Esophagus muscularis mucosa (tissue), 3 donors: ENCODE measurements around the gene YKT6.

Experiments used
- POLR2A ChIP-seq: fragments of 450-650 bp; IDR thresholded peaks from one replicate; pipeline ENCODE4 v1.6.1; 2017; ENCODE audit warnings: antibody characterized with exemption, moderate library complexity, mild to moderate bottlenecking, low read depth
- POLR2AphosphoS5 ChIP-seq, 2 donors: sonication (generic); formaldehyde crosslinking; IDR thresholded peaks; one replicate each; pipeline ENCODE4 v1.6.1; 2017; ENCODE audit warnings: antibody characterized with exemption in 2 of 2
- TF ChIP-seq, protein P1 (sequence below), 3 experiments: fragments of 200-600 bp in 2 of 3; fragments of 450-650 bp in 1 of 3; sonication (generic) in 2 of 3; IDR thresholded peaks; one replicate each; pipeline ENCODE4 v1.5.1; 2017 to 2019; ENCODE audit warnings: antibody characterized with exemption in 3 of 3, mild to moderate bottlenecking in 2 of 3, moderate library complexity in 1 of 3

DNA sequence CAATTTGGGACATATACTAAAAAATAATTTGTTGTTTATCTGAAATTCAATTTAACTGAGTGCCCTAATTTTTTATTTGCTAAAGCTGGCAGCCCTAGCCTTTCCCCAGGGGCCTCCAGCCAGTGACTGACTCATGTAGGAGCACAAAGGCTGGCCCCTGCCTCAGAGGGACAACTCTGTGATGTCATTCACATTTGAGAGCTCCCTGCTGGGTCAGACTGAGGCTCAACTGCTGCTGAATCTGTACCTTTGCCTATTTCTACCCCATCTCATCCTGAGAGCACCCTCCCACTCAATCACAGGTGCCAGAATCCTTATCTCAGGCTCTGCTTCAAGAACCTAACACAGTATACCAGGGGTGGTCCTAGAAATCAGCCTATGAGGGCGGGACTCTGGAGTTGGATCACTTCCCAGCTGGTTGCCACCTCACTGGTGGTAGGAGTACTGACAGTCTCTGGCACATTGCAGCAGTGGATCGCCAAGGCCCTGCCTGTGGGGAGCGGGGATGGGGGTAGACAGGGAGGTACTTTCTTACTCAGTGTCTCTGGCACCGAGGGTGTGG is 23.1 kb upstream of the YKT6 start:
- TF ChIP-seq, protein P1, sequence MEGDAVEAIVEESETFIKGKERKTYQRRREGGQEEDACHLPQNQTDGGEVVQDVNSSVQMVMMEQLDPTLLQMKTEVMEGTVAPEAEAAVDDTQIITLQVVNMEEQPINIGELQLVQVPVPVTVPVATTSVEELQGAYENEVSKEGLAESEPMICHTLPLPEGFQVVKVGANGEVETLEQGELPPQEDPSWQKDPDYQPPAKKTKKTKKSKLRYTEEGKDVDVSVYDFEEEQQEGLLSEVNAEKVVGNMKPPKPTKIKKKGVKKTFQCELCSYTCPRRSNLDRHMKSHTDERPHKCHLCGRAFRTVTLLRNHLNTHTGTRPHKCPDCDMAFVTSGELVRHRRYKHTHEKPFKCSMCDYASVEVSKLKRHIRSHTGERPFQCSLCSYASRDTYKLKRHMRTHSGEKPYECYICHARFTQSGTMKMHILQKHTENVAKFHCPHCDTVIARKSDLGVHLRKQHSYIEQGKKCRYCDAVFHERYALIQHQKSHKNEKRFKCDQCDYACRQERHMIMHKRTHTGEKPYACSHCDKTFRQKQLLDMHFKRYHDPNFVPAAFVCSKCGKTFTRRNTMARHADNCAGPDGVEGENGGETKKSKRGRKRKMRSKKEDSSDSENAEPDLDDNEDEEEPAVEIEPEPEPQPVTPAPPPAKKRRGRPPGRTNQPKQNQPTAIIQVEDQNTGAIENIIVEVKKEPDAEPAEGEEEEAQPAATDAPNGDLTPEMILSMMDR (IDR thresholded peaks at IDR 0.05): no peak
- no peak for TF ChIP-seq POLR2AphosphoS5 (IDR thresholded peaks at IDR 0.05)
- TF ChIP-seq POLR2A: no peak
